HG03521 (cell line): ENCODE measurements around the gene FAAP100.
"Not testable (repeated sequence)": the region's sequence is repeated elsewhere in the genome, so short reads cannot be mapped to it uniquely, and the experiment has no call there.

Source experiments
- ATAC-seq: cut with Tn5 transposase; IDR thresholded peaks from one replicate; pipeline ENCODE4 v1.9.1; 2021; ENCODE audit warnings: mild to moderate bottlenecking, moderate library complexity; ENCODE audit not compliant: unreplicated experiment

FAAP100 gene, protein sequence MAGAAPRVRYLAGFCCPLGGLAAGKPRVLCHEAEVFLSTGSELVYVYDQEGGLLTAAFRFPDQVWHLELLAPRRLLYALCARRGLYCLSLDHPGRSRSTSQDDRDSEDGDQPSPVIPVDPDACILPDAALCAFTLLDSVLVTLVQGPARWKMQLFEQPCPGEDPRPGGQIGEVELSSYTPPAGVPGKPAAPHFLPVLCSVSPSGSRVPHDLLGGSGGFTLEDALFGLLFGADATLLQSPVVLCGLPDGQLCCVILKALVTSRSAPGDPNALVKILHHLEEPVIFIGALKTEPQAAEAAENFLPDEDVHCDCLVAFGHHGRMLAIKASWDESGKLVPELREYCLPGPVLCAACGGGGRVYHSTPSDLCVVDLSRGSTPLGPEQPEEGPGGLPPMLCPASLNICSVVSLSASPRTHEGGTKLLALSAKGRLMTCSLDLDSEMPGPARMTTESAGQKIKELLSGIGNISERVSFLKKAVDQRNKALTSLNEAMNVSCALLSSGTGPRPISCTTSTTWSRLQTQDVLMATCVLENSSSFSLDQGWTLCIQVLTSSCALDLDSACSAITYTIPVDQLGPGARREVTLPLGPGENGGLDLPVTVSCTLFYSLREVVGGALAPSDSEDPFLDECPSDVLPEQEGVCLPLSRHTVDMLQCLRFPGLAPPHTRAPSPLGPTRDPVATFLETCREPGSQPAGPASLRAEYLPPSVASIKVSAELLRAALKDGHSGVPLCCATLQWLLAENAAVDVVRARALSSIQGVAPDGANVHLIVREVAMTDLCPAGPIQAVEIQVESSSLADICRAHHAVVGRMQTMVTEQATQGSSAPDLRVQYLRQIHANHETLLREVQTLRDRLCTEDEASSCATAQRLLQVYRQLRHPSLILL

DNA sequence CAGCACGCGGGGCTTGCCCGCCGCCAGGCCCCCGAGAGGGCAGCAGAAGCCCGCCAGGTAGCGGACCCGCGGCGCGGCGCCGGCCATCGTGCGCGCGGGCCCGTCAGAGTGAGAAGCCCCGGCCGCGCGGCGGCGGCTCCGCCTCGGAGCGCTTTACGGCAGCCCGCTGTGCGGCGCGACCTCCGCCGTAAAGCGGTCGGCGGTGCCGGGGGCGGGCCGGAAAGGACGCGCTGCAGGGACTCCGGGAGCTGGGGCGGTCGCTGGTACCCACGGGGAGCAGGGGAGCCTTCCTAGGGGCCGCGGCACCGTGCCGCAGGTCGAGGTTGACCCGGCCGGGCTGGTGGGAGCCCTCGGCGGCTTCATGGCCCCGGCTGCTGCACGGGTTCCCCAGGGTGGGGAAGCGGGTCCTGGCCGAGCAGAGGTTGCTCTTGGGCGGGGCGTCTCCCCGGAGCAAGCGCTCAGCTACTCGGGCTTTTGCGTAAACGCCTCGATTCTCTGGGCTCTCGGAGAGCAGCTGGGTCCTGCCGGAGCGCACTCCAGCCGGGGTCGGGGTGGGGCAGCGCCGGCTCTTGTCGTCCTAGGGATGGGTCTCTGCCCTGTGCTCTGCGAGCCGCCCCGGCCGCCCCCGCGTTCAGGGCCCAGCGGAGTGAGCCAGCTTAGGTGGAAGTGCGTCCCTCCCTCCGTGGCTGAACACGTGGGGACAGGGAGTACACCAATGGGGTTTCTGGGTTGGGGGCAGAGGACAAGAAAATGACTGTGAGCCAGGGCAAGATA, at the start of gene FAAP100:
Gene FAAP100 (minus strand): TSS at position 110 of the 774 bp plus-strand sequence. CDS start 23 bp downstream, at position 87.
- ATAC-seq: no peak

- ATAC-seq: no peak
Observed at GRCh38 chr17:81601525-81602120, 49.5 kb upstream of the FAAP100 start.

DNA sequence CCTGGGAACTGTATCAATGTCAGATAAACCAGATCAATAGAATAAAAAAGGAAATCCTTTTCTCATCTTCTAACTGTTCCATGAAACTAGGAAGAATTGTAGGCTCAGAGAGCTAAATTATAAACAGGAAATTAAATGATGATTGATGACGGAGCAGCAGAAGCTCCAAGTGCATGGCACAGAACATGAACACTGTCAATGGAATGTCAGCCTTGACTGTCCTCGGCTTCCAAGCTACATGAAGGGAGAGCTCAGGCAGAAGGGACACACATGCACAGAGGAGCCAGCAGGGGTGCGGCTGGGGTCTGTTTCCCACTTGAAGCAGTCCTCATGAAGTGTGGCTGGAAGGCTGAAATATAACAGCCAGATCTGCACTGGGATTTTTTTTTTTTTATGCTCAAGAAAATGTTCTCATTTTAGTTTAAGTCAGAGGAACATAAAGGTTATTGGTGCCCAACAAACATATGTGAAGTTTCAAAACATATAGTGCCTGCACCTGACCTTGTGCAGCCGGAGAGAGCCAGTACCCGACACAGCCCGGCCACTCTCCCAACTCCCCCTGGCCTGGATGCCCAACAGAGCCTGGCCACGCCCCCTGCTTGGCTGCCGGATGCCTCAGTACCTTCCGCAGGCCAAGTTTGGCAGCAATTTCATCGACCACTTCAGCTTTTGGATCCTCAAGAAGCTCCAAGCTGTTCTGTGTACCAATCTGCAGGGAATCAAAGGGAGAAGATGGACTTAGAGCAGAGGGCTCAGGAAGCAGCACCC, 47.8 kb upstream of the FAAP100 start:
- ATAC-seq: no peak

- ATAC-seq: no peak
Observed at GRCh38 chr17:81593105-81593871, 41.1 kb upstream of the FAAP100 start.

DNA sequence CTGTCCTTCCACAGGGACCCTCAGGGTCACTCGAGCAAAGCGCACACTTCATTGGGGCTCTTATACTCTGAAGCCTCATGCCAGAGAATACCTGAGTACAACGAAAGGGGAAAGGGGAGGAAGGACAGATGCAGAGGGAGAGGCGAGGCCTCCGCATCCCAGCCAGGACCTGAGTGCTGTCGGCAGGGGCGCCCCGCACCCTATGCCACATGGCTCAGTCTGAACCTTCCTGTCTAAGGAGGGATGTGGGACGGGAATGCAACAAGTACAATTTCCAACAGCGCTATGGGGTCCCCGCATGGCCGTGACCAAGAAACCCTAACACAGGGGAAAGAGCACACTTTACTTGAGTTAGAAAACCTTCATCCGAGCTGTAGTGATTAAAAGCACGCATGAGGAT, 39.8 kb upstream of the FAAP100 start:
- ATAC-seq: no peak

GRCh38 chr17:81590121-81590520, 38.0 kb upstream of the FAAP100 start:
- ATAC-seq: no peak

- no peak for ATAC-seq
Observed at GRCh38 chr17:81589612-81590011, 37.5 kb upstream of the FAAP100 start.

- no peak for ATAC-seq
Observed at GRCh38 chr17:81586096-81586495, 33.9 kb upstream of the FAAP100 start.

- ATAC-seq: not testable (repeated sequence)
Observed at GRCh38 chr17:81584771-81585170, 32.6 kb upstream of the FAAP100 start.

DNA sequence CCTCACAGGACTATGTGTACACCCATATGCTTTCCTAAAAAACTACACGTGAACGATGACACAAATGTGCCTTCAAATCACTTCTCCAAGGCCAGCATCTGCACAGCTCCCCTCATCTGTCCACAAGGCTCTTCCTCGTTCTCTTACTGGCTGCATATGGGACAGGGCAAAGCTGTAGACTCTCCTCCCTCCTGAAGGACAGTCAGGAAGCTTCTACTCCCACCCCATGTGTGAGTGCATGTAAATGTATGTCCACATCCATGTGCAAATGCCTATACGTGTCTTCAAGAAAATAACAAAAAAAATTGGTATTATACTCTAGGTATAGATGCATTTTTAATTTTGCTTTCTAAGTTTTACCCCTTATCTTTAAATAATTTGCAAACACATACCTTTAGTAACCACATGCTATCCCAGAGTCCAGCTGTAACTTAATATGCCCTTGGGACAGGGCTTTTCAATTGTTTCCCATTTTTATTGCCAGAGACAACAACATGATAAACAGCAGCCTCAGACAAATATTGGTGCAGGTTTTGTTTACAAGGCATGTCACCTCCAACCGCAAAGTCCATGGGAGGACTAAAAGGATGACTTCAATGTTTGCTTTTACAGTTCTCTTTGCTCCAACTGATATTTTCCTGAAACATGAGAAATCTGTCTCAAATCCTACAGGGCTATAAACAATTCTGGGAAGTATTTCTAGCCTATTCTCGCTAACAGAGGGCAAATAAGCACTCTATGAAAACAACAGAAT, 31.6 kb upstream of the FAAP100 start:
- no peak for ATAC-seq

GRCh38 chr17:81582749-81583148, 30.6 kb upstream of the FAAP100 start:
- ATAC-seq: no peak

DNA sequence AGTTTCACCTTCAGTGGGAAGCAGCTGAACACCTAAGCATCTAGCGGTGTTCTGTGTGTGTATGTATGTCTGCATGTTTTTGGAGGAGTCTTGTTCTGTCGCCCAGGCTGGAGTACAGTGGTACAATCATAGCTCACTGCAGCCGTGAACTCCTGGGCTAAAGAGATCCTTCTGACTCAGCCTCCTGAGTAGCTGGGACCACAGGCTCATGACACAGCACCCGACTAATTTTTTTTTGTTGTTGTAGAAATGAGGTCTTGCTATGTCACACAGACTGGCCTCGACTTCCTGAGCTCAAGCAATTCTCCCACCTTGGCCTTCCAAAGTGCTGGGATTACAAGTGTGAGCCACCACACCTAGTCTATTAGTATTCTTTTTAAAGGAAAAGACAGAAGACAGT, 30.2 kb upstream of the FAAP100 start:
- no peak for ATAC-seq

DNA sequence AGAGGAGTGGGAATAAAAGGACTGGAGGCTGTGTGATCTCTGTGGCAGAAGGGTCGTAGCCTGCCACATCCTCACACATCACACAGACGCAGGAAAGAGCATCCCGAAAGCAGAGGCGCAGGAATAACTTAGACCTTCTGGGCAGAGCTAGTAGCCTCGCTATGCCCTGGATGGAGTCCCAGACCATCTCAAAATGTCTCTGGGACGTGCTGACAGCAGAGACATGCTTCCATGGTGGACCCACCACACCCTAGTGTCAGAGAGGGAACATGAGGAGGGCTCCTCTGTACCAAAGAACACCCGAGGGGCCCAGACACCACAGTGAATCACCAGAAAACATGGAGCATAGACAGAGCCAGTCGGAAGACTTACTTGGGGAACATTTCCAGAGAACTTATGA, 29.6 kb upstream of the FAAP100 start:
- ATAC-seq: no peak

DNA sequence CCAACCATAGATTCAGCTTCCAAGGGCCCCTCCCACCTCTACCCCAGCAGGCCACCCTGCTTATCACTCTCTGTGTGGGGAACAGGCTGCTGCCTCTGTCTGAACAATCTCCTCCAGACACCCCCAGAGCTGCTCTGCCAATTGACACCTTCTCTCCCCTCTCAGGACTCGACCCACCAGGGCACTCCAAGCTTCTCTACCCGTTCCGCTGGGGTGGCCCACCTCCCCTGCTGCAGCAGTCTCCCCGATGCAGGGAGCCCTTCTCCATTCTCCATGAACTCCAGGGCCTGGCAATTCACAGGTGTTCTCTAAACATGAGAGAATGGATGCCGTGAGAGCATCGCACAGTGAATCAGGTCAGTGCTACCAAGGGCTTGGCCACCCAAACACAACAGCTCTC, 28.3 kb upstream of the FAAP100 start:
- no peak for ATAC-seq

DNA sequence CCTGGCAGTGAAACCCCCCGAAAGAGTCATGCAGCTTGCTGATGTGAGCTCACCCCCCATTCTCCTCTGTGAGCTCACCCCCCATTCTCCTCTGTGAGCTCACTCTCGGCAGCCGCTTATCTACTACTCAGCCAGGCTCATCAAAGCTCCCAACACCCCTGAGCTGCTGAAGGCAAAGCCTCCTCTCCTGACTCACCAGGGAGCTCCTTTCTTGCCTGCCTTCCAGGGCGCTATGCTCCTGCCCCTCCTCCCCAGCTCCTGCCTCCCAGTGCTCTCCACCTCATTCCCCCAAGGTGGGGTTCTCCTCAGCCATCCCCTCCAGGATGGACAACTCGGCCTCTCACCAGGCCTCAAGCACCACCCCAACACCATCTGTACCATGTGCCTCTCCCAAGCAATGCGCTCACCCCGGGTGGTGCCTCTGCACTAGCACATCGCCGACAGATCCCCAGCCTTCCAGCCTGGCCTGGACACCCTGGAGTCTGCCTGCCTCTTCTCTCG, 27.7 kb upstream of the FAAP100 start:
- no peak for ATAC-seq

DNA sequence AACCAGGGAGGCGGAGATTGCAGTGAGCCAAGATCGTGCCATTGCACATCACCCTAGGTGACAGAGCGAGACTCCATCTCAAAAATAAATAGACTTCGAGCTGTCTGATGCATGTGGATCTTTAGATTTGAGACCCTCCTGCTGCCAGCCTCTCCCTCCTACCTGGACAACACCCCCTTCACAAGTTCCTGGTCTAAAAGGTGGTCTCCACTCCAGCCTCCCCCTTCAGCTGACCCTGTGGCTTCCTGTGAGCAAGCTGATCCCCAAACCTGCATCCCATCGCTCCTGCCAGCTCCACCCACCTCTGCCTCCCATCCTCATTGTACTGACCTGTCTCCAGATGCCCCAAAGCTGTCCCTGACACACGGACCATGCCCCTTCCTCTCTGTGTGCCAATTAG, 27.1 kb upstream of the FAAP100 start:
- no peak for ATAC-seq

DNA sequence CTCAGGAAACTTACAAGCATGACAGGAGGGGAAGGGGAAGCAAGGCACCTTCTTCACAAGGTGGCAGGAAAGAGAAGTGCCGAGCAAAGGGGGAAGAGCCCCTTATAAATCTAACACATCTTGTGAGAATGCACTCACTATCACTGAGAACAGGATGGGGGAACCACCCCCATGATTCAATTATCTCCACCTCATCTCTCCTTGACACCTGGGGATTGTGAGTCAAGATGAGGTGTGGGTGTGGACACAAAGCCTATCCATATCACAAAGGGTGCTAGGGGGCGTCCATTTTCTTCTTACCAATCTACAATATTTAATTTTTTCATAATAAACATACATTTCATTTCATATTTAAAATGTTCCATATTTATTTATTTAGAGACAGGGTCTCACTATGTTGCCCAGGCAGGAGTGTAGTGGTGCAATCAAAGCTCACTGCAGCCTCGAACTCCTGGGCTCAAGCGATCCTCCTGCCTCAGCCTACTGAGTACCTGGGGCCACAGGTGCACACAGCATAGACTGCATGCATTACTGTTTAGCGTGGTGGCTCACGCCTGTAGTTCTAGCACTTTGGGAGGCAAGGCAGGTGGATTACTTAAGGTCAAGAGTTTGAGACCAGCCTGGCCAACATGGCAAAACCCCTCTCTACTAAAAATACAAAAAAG, 26.5 kb upstream of the FAAP100 start:
- ATAC-seq: no peak

DNA sequence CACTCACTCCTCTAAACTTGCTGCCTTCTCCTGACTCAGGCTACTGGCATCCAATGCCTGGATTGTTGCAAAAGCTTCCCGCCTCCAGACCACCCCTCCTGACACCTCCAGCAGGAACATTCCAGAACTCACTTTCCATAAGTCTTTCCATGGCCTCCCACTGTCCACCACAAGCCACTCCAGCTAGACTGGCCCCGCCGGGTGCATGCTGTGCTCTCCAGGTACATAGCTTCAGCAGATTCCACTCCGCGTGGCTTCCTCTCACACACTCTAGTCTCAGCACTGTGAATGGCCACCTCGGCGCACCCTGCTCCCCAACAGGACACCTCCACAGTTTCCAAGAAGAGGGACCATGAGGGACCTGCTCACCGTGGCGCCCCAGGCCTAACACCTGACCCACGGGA, 25.9 kb upstream of the FAAP100 start:
- no peak for ATAC-seq
